ENCODE data around the gene SERPINB8.

- TF ChIP-seq POLR2A (IDR thresholded peaks at IDR 0.05) = peak in 1 of 2 donors; percentile 67
- no peak for TF ChIP-seq CTCF (IDR thresholded peaks at IDR 0.05)
These were observed at the start of gene SERPINB8 for GRCh38 chr18:63969942-63970808.
